Measurements from ENCODE around the gene KRTAP12-2. TPM values are rescaled to one million over a fixed set of nuclear protein-coding genes. Genes with fewer than 3 reads are reported as not detected.
A peak's percentile ranks its signal among the peaks of the same experiment; 100 is the strongest.

KRTAP12-2 gene
- total and polyA plus RNA-seq, 8 donors, result not detected

- no peak for TF ChIP-seq CTCF (IDR thresholded peaks at IDR 0.05)
- no peak for DNase-seq
- H3K4me3 ChIP-seq, result no peak overlapping the region
Observed at GRCh38 chr21:44709426-44710293, 42.9 kb upstream of the KRTAP12-2 start.

DNA sequence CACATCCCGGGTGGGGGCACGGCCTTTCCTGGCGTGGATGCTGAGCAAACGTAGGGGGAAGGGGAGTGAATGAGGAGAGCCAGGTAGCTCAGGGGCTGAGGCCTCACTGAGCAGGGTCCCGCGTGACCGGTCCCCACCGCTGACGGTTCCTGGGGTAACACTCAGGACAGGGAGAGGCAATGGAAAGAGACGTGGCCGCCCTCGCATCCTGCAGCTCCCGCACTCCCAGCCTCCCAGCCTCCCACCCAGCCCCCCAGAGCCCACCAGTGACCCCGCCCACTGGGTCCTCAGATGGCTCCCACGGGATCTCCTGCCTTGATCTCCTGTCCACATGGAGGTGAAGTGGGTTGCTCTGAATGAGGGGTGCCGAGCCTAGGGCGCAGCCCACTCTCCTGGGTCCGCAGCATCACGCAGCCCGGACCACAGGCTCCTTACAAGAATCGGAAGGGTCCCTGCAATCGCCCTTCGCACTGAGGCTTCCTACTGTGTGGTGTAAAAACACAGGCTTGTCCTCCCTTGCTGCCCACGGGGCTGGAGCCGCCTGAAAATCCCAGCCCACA lies 42.2 kb upstream of the KRTAP12-2 start:
- H3K4me1 ChIP-seq, result peaks cover 6 to 13% of the 10 kb centered on the region in 2 donors
- intact Hi-C loops (cut with DNase I), result no loop called here
- H3K9me3 ChIP-seq, result no peaks in the 10 kb centered on the region
- DNase-seq (no peak), ATAC-seq (no peak)
- H3K27ac ChIP-seq, result no peak overlapping the region
- H3K27me3 ChIP-seq, result peaks cover 78 to 100% of the 10 kb centered on the region in 2 donors
- no peak for TF ChIP-seq CTCF (IDR thresholded peaks at IDR 0.05)
- no peaks in the 10 kb centered on the region for H3K36me3 ChIP-seq
- no peak overlapping the region for H3K4me3 ChIP-seq

More at GRCh38 chr21:44709426-44710293, 42.9 kb upstream of the KRTAP12-2 start:
- intact Hi-C loops (cut with DNase I), result no loop called here
- no peaks in the 10 kb centered on the region for H3K9me3 ChIP-seq
- no peak overlapping the region for H3K27ac ChIP-seq
- no peaks in the 10 kb centered on the region for H3K36me3 ChIP-seq
- ATAC-seq, result peak; percentile 8
- H3K27me3 ChIP-seq, result peaks cover 78 to 100% of the 10 kb centered on the region in 2 donors
- peaks cover 6 to 13% of the 10 kb centered on the region in 2 donors for H3K4me1 ChIP-seq

- no peak for TF ChIP-seq CTCF (IDR thresholded peaks at IDR 0.05)
- Histone ChIP-seq H3K27ac (no peak overlapping the region), H3K27me3 (peaks cover 77 to 100% of the 10 kb centered on the region in 2 donors), H3K4me3 (no peak overlapping the region), H3K36me3 (no peaks in the 10 kb centered on the region), H3K4me1 (peaks cover 6 to 13% of the 10 kb centered on the region in 2 donors), H3K9me3 (no peaks in the 10 kb centered on the region)
- intact Hi-C loops (cut with DNase I), result no loop called here
- peak in 1 of 4 donors; percentile 6 for DNase-seq
- ATAC-seq, result no peak
Observed at GRCh38 chr21:44708213-44708865, 41.6 kb upstream of the KRTAP12-2 start.

DNA sequence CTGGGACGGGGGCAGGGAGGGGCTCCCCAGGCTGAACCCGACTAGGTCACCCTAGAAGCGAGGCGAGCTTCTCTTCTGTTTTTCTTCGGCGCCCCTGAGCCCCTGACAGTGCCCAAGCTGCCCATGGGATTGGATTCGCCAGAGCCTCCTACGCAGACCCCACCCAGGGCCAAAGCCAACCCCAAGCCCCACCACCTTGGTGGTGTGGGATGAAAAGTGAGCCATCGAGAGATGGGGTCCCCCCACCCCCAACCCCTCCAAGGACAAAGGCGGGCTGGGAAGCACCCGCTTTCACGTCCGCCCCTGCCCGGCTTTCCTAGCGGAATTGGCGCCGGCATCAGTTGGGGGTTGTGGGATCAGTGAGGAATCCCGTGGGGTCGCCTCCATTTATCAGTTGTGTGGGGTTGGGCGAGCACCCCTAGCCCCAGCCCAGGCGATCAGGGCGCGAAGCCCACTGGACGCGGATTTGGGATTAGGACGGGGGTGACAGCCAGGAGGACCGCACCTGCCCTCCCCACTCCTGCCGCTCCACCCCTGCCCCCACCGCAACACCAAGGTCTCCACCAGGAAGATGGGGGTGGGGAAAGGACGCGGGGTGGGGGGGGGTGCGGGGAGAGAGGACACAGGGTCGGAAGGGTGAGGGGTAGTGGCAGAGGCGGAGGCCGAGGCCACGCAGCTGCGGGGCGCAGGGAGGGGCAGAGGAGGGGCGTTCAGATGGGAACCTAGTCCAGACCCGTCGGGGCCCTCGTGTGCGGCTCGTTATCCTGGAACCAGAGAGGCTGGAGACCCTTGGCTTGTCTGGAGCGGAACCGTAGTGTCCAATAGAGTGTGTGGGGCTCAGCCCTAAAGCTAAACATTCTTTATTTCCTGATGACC lies 40.2 kb upstream of the KRTAP12-2 start:
- Histone ChIP-seq H3K27me3 (peaks cover 63 to 100% of the 10 kb centered on the region in 2 donors), H3K4me1 (peaks cover 6 to 13% of the 10 kb centered on the region in 2 donors), H3K9me3 (no peaks in the 10 kb centered on the region), H3K27ac (no peak overlapping the region), H3K36me3 (no peaks in the 10 kb centered on the region), H3K4me3 (no peak overlapping the region)
- ATAC-seq, result no peak
- DNase-seq, result peak in 1 of 4 donors; percentile 67
- TF ChIP-seq CTCF (IDR thresholded peaks at IDR 0.05), result no peak
- intact Hi-C loops (cut with DNase I), result no loop called here
